Peyer's patch (tissue), 4 donors: ENCODE data around the gene LGALSL.

ENCODE experiments used
- CTCF ChIP-seq, 6 experiments: fragments of 450-650 bp in 4 of 6; fragments of 200-600 bp in 2 of 6; sonication (generic) in 1 of 6; IDR thresholded peaks; one replicate each; pipeline ENCODE4 v1.5.1; 2017 to 2019; ENCODE audit warnings: antibody characterized with exemption in 6 of 6, mild to moderate bottlenecking in 3 of 6, moderate library complexity in 1 of 6
- POLR2A ChIP-seq, 2 donors: fragments of 450-650 bp; IDR thresholded peaks; one replicate each; pipeline ENCODE4 v1.5.1; 2017; ENCODE audit warnings: antibody characterized with exemption in 2 of 2, mild to moderate bottlenecking in 2 of 2, moderate library complexity in 2 of 2

- TF ChIP-seq CTCF (IDR thresholded peaks at IDR 0.05) (no peak), POLR2A (IDR thresholded peaks at IDR 0.05) (no peak)
Observed at GRCh38 chr2:64442801-64443429, 11.0 kb upstream of the LGALSL start.
